ENCODE results near the gene ZNF787.

Gene ZNF787

DNA sequence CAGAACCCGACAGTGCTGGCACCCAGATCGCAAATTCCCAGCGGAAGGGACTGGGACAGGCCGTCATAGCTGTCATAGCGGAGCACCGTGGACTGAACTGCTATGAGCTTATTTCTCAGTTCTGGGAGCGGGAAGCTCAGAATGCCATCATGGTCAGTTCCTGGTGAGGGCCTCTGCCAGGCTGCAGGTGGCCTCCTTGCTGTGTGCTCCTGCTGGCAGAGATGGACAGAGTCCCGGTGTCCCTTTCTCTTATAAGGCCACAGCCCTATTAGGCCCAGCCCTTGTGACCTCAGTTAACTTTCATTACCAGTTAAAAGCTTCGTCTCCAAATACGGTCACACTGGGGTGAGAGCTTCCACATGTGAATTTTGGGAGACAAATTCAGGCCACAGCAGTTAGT is 24.6 kb upstream of the ZNF787 start:
- TF ChIP-seq, protein P1, sequence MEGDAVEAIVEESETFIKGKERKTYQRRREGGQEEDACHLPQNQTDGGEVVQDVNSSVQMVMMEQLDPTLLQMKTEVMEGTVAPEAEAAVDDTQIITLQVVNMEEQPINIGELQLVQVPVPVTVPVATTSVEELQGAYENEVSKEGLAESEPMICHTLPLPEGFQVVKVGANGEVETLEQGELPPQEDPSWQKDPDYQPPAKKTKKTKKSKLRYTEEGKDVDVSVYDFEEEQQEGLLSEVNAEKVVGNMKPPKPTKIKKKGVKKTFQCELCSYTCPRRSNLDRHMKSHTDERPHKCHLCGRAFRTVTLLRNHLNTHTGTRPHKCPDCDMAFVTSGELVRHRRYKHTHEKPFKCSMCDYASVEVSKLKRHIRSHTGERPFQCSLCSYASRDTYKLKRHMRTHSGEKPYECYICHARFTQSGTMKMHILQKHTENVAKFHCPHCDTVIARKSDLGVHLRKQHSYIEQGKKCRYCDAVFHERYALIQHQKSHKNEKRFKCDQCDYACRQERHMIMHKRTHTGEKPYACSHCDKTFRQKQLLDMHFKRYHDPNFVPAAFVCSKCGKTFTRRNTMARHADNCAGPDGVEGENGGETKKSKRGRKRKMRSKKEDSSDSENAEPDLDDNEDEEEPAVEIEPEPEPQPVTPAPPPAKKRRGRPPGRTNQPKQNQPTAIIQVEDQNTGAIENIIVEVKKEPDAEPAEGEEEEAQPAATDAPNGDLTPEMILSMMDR (IDR thresholded peaks at IDR 0.05; ENCODE audit: low read depth, low read length, missing control alignments) = no peak
- H3K4me3 ChIP-seq (ENCODE audit: low read depth, low read length) = no peak overlapping the region
- no peak for DNase-seq (ENCODE audit: low read depth)

DNA sequence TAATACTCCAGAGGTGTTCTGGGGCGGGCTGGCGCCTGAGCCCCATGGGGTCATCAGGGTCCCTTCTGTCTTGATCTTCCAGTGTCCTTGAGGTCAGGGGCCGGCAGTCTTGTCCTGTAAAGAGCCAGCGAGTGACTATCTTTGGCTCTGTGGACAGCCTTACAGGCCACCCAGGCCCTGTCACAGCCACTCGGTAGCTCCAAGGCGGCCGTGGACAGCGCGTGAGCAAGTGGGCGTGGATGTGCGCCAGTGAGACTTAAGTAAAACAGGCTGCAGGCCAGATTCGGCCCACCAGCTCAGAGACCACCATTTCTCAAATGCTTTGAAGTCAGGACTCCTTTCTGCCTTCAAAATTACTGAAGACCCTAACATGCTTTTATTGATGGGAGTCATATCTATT is 23.7 kb upstream of the ZNF787 start:
- H3K4me3 ChIP-seq (ENCODE audit: low read depth, low read length) = no peak overlapping the region
- TF ChIP-seq, protein P1 (IDR thresholded peaks at IDR 0.05; ENCODE audit: low read depth, low read length, missing control alignments) = no peak
- DNase-seq (ENCODE audit: low read depth) = no peak

DNA sequence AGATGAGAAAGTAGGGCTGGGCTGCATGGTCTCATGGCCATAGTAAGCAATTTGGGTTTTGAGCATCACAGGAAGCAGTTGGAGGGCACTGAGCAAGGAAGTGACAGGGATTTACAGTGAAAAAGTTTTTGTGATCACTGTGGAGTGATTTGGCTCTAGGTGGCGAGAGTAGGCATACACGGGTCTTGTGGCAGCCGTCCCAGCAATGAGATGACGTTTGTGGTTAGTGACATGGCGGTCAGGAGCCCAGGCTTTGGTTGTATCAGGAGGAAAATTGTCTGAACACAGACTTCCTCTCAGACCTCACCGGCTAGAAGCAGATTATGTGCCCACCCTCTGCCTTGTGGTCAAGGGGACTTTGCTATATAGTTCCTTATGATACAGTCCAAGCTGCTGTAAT is 23.3 kb upstream of the ZNF787 start:
- TF ChIP-seq, protein P1 (IDR thresholded peaks at IDR 0.05; ENCODE audit: low read depth, low read length, missing control alignments) = no peak
- DNase-seq (ENCODE audit: low read depth) = no peak
- no peak overlapping the region for H3K4me3 ChIP-seq (ENCODE audit: low read depth, low read length)

DNA sequence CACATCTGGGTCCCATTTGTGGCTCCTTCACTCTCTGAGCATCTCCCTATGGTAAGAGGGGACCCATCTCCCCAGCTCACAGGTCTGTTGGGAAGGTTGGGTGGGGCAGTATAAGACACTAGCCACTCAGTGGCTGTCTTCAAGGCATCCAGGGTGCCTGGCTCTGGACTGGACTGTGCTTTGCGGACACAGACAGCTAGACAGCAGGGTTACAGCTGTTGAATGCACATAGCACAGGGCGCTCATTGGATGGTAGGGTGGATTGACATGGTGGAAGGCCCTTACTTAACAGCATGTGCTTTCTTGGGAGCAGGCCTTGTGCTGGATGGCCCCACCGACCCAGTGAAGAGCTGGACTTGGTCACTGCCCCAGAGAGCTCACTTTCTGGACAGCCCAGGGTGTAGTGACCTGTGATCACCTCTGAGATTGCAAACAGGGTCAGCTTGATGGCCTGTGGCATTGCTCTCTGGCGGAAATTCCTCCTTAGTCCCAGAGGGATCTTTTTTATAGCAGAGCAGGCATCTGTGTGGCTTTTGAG is 21.9 kb upstream of the ZNF787 start:
- TF ChIP-seq, protein P1 (IDR thresholded peaks at IDR 0.05; ENCODE audit: low read depth, low read length, missing control alignments) = no peak
- H3K4me3 ChIP-seq (ENCODE audit: low read depth, low read length) = no peak overlapping the region
- DNase-seq (ENCODE audit: low read depth) = no peak

DNA sequence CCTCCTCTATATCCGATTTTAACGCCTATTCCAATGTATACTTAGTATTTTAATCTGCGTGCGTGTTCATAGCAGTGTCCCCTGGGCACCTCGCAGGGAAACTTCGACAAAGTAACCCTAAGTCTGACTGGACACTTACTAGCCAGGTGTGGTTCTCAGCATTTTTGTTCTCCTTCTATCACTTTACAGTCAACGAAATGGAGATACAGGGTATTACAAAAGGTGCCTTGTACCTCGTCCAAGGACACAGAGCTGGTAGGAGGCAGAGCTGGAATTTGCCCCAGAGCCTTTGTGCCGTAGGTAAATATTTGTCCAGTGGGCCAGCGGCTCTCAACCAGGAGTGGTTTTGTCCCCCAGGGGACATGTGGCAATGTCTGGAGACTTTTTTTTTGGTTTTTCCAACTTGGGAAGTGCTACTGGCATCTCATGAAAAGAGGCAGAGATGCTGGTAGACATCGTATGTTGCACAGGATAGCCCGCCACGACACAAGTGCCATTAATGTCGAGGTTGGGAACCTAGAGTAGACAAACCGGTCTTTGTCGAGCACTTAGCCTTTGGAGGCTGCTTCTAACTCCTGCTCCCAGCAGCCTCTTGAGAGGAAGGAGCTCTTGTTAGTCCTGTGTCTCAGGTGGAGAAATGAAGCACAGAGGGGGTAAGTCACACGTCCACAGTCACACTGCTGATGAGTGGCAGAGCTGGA is 21.1 kb upstream of the ZNF787 start:
- H3K4me3 ChIP-seq (ENCODE audit: low read depth, low read length) = peak overlapping the region; percentile 64
- DNase-seq (ENCODE audit: low read depth) = no peak

DNA sequence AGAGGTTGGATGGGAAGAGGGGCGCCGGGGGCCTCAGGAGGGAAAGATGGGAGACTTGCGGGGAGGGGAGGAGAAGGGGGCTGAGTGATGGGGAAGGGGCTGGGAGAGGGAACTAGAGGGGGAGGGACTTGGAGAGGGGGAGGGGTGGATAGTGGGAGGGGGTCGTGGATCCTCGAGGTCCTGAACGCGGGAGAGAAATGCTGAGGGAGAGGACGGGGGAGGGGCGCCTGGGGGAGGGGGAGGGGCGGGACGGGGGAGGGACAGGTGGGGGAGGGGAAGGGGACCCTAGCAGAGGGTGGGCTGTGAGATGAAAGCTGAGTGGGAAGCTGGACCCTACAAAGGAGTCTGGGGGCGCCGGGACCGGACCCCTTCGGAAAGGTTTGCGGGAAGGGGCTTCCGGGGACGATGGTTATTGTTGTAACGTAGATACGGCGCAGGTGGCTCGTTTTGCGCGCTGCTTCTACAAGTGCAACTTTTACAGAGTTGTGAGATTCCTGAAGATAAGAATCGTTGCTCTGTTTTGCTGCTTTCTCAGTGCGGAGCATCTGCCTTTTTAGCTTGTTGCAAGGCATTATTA is 20.4 kb upstream of the ZNF787 start:
- H3K4me3 ChIP-seq (ENCODE audit: low read depth, low read length) = peak overlapping the region; percentile 64
- DNase-seq (ENCODE audit: low read depth) = no peak
- TF ChIP-seq, protein P1 (IDR thresholded peaks at IDR 0.05; ENCODE audit: low read depth, low read length, missing control alignments) = no peak

More for the DNA sequence above, 21.1 kb upstream of the ZNF787 start:
- TF ChIP-seq, protein P1 (IDR thresholded peaks at IDR 0.05; ENCODE audit: low read depth, low read length, missing control alignments) = no peak

All from GM12864 (cell line).